HepG2 (cell line): ENCODE data around the gene SGMS1. TPM values are rescaled to one million over a fixed set of nuclear protein-coding genes. Genes with fewer than 3 reads are reported as not detected.

Experiments
- ATAC-seq: fragments of 200-7000 bp; cut with Tn5 transposase; 3 replicates; pipeline ENCODE4 v1.9.1; 2020; ENCODE audit warnings: mild to moderate bottlenecking, moderate library complexity
- BruUV-seq: library from RNA; stranded (reverse); fragments of 400-500 nt; replicated peaks from 2 replicates; lab custom pipeline; 2021; lab: Mats Ljungman, UMichigan
- CTCF ChIA-PET: fragments of 300-600 bp; formaldehyde crosslinking; extraction: SDS; loops from one replicate; lab custom pipeline; 2021; ENCODE audit warnings: low total read pairs, inconsistent platforms, low intra/inter-chr PET ratio; lab: Yijun Ruan, JAX
- POLR2A ChIA-PET: fragments of 350-600 bp; sonication (Branson Sonifier 250); formaldehyde crosslinking; loops from one replicate; lab custom pipeline; 2020; ENCODE audit warnings: antibody characterized with exemption, inconsistent platforms; lab: Yijun Ruan, JAX
- DNase-seq: peaks from one replicate; pipeline ENCODE4 v3.0.0-alpha.2; 2015; ENCODE audit warnings: low spot score
- FAIRE-seq: peaks from 3 replicates; lab custom pipeline; 2011; peaks lifted over from hg19 to GRCh38; lab: Jason Lieb, UNC
- H2AFZ ChIP-seq: one replicate; pipeline ENCODE4 v1.6.1; 2011; ENCODE audit warnings: low read length, inconsistent platforms
- H3K27ac ChIP-seq: fragments of 300-600 bp; 3 replicates; pipeline ENCODE4 v1.8.0; 2011; ENCODE audit warnings: mixed run types, mild to moderate bottlenecking, mixed read lengths, low read length, inconsistent platforms; ENCODE audit not compliant: insufficient read depth; ENCODE audit errors: extremely low read length
- H3K27me3 ChIP-seq, 2 experiments: fragments of 200-600 bp in 1 of 2; 2 replicates in 1 of 2; 3 replicates in 1 of 2; pipeline versions ENCODE4 v1.6.0 to v1.8.0; 2011; ENCODE audit warnings: low read length in 2 of 2, mild to moderate bottlenecking in 2 of 2, moderate library complexity in 2 of 2, inconsistent platforms in 1 of 2; ENCODE audit not compliant: insufficient read depth in 2 of 2, control insufficient read depth in 1 of 2
- H3K36me3 ChIP-seq, 2 experiments: fragments of 200-600 bp in 1 of 2; replicated peaks in 1 of 2; 2 replicates in 1 of 2; 3 replicates in 1 of 2; pipeline versions ENCODE4 v1.5.1 to v1.8.0; 2011; ENCODE audit warnings: low read length in 2 of 2, inconsistent platforms in 1 of 2; ENCODE audit not compliant: insufficient read depth in 2 of 2, control insufficient read depth in 1 of 2
- H3K4me1 ChIP-seq: 2 replicates; pipeline ENCODE4 v1.5.1; 2012; ENCODE audit warnings: low read length, inconsistent platforms; ENCODE audit not compliant: insufficient read depth
- H3K4me2 ChIP-seq: 2 replicates; pipeline ENCODE4 v1.6.0; 2011; ENCODE audit warnings: low read depth, low read length, inconsistent platforms
- H3K4me3 ChIP-seq, 3 experiments: fragments of 200-600 bp in 1 of 3; sonication (generic), shearing (Covaris generic) in 1 of 3; replicated peaks in 1 of 3; 2 replicates each; pipeline ENCODE4 v1.5.1; 2011 to 2016; ENCODE audit warnings: low read length in 3 of 3, inconsistent platforms in 2 of 3, low read depth in 2 of 3, mild to moderate bottlenecking in 2 of 3, control low read depth in 1 of 3, mixed read lengths in 1 of 3; ENCODE audit not compliant: insufficient read depth in 1 of 3
- H3K79me2 ChIP-seq: one replicate; pipeline ENCODE4 v1.6.1; 2011; ENCODE audit warnings: low read length, inconsistent platforms; ENCODE audit not compliant: insufficient read depth
- H3K9ac ChIP-seq: 2 replicates; pipeline ENCODE4 v1.6.0; 2011; ENCODE audit warnings: mild to moderate bottlenecking, low read depth, low read length, inconsistent platforms; ENCODE audit not compliant: insufficient read depth
- H3K9me3 ChIP-seq: 2 replicates; pipeline ENCODE4 v1.5.1; 2012; ENCODE audit warnings: mild to moderate bottlenecking, low read length
- H4K20me1 ChIP-seq: 2 replicates; pipeline ENCODE4 v1.6.0; 2011; ENCODE audit warnings: inconsistent platforms, mild to moderate bottlenecking, low read length, moderate library complexity; ENCODE audit not compliant: insufficient read depth
- ADNP ChIP-seq: sonication (generic); formaldehyde crosslinking; IDR thresholded peaks from 2 replicates; pipeline ENCODE4 v1.4.0; 2020; ENCODE audit warnings: missing genetic modification reagents
- AGO2 ChIP-seq: fragments of 200-400 bp; formaldehyde crosslinking; optimal IDR thresholded peaks from 2 replicates; pipeline ENCODE3; 2017; ENCODE audit warnings: mild to moderate bottlenecking, low read depth, low read length, moderate library complexity
- DBP ChIP-seq: sonication (generic); formaldehyde crosslinking; IDR thresholded peaks from 2 replicates; pipeline ENCODE4 v1.4.0; 2020; ENCODE audit warnings: missing genetic modification reagents; ENCODE audit errors: not compliant biosample characterization
- HNF4A ChIP-seq: sonication (generic); formaldehyde crosslinking; IDR thresholded peaks from 2 replicates; pipeline ENCODE4 v1.4.0; 2020; ENCODE audit warnings: missing genetic modification reagents
- IRF9 ChIP-seq: sonication (generic); formaldehyde crosslinking; IDR thresholded peaks from 2 replicates; pipeline ENCODE4 v1.8.0; 2022; ENCODE audit warnings: missing genetic modification reagents, mild to moderate bottlenecking, borderline replicate concordance
- ZNF24 ChIP-seq: fragments of 450-650 bp; IDR thresholded peaks from 2 replicates; pipeline ENCODE4 v1.6.1; 2017; ENCODE audit warnings: antibody characterized with exemption, mild to moderate bottlenecking
- ZNF30 ChIP-seq: sonication (generic); formaldehyde crosslinking; IDR thresholded peaks from 2 replicates; pipeline ENCODE4 v1.5.0; 2020; ENCODE audit warnings: mild to moderate bottlenecking, missing genetic modification reagents
- ZNF318 ChIP-seq: sonication (generic); formaldehyde crosslinking; IDR thresholded peaks from 2 replicates; pipeline ENCODE4 v1.4.0; 2020; ENCODE audit warnings: mild to moderate bottlenecking, missing genetic modification reagents
- ZNF326 ChIP-seq: sonication (generic); formaldehyde crosslinking; IDR thresholded peaks from 2 replicates; pipeline ENCODE4 v1.4.0; 2020; ENCODE audit warnings: missing genetic modification reagents, borderline replicate concordance
- ZNF441 ChIP-seq: sonication (generic); formaldehyde crosslinking; IDR thresholded peaks from 2 replicates; pipeline ENCODE4 v1.7.0; 2021; ENCODE audit warnings: missing genetic modification reagents, borderline replicate concordance
- ZNF501 ChIP-seq: sonication (generic); formaldehyde crosslinking; IDR thresholded peaks from 2 replicates; pipeline ENCODE4 v1.5.1; 2020; ENCODE audit warnings: mild to moderate bottlenecking, moderate library complexity, missing genetic modification reagents
- ZNF570 ChIP-seq: sonication (generic); formaldehyde crosslinking; IDR thresholded peaks from 2 replicates; pipeline ENCODE4 v1.4.0; 2020; ENCODE audit warnings: mild to moderate bottlenecking, missing genetic modification reagents, borderline replicate concordance
- WGBS: methylation state at CpG from one replicate; pipeline ENCODE4 v1.1.6; 2017; ENCODE audit warnings: low lambda C conversion rate; 5-methylcytosine and 5-hydroxymethylcytosine counted together
- in situ Hi-C: cut with HindIII; loops from 2 replicates; pipeline ENCODE4 v1.10.0; 2017; ENCODE audit warnings: low pct_unique_long_range_greater_than_20kb; ENCODE audit not compliant: extremely low pct_ligation_motif_present
- intact Hi-C: fragments of 100-400 bp; cut with micrococcal nuclease; formaldehyde crosslinking; loops from one replicate; pipeline ENCODE4 v1.10.0; 2022; ENCODE audit not compliant: unreplicated experiment
- polyA plus RNA-seq, 8 experiments: library from polyadenylated mRNA; depleted of rRNA in 3 of 8; stranded (reverse) in 7 of 8; unstranded in 1 of 8; fragments of >200 nt; fragmentation: Illumina TruSeq in 4 of 8; extraction: Trizol in 4 of 8; gene quantifications; 2 replicates each; pipeline versions ENCODE4 v1.2.1 to v1.2.3, GENCODE V29; 2011 to 2016; ENCODE audit warnings: low read depth in 4 of 8, missing spikeins in 1 of 8, mixed read lengths in 1 of 8; ENCODE audit not compliant: insufficient read depth in 1 of 8
- total RNA-seq, 5 experiments: library from RNA; depleted of rRNA; stranded (reverse); fragments of >200 nt; fragmentation: Illumina TruSeq; extraction: Trizol; gene quantifications; 2 replicates each; pipeline ENCODE4 v1.2.3, GENCODE V29; 2016; ENCODE audit warnings: low read depth in 1 of 5

SGMS1 gene
- total and polyA plus RNA-seq, 2 of the 13 experiments (the other 11 are each of a cell fraction or from before 2014, with no cell fraction given), result 6.5 to 15.1 TPM

GRCh38 chr10:50316695-50317648 is 306.8 kb downstream of the SGMS1 start:
- in situ Hi-C loops (no loop called here), intact Hi-C loops (no loop called here)
- no peak overlapping the region for H3K9ac ChIP-seq
- ChIA-PET POLR2A (no interaction called here), CTCF (no interaction called here)
- BruUV-seq, result no TSS peak
- no peak overlapping the region for H3K27ac ChIP-seq
- H3K4me1 ChIP-seq, result no peaks in the 10 kb centered on the region
- H4K20me1 ChIP-seq, result no peaks in the 10 kb centered on the region
- DNase-seq, result no peak
- no peak for ATAC-seq
- H3K27me3 ChIP-seq, result no peaks in the 10 kb centered on the region
- no peak overlapping the region for H3K4me2 ChIP-seq
- no peak for FAIRE-seq
- H2AFZ ChIP-seq, result no peak overlapping the region
- H3K4me3 ChIP-seq, result no peak overlapping the region
- no peaks in the 10 kb centered on the region for H3K79me2 ChIP-seq
- TF ChIP-seq AGO2, result no peak
- TF ChIP-seq ZNF441 (CRISPR knock-in tag), result no peak
- no peak for TF ChIP-seq HNF4A (CRISPR knock-in tag)
- no peak for TF ChIP-seq ZNF501
- no peak for TF ChIP-seq IRF9 (CRISPR knock-in tag)
- no peak for TF ChIP-seq ZNF326 (CRISPR knock-in tag)
- no peak for TF ChIP-seq ZNF318 (CRISPR knock-in tag)
- TF ChIP-seq ZNF570 (CRISPR knock-in tag), result no peak
- TF ChIP-seq ZNF24, result no peak
- no peak for TF ChIP-seq ZNF30 (CRISPR knock-in tag)
- no peak for TF ChIP-seq DBP
- no peak for TF ChIP-seq ADNP
- TF ChIP-seq, all 625 proteins: peak for 0
- WGBS, result 94% methylated on average over 5 of the region's 5 CpGs
- Histone ChIP-seq H3K9me3 (no peaks in the 10 kb centered on the region), H3K36me3 (0 out of 5 replicates have a peak, but pooled peaks cover 1 to 14% of the 10 kb centered on the region in 2 experiments)
